ENCODE data around the gene SHISA7.
"Not testable (repeated sequence)": the region's sequence is repeated elsewhere in the genome, so short reads cannot be mapped to it uniquely, and the experiment has no call there.

Gene SHISA7

GRCh38 chr19:55408533-55408872, 34.6 kb downstream of the SHISA7 start:
- no peak for DNase-seq

GRCh38 chr19:55407800-55408532, 35.1 kb downstream of the SHISA7 start:
- DNase-seq, result peak; percentile 93 to 96

GRCh38 chr19:55407550-55407799, 35.6 kb downstream of the SHISA7 start, which contains the start of gene UBE2S:
Gene UBE2S, minus strand, starts transcription at chr19:55407788. Its CDS starts 199 bp downstream, at chr19:55407589.
- not testable (repeated sequence) for DNase-seq

GRCh38 chr19:55406826-55407549, 36.1 kb downstream of the SHISA7 start:
- DNase-seq, result peak in 1 of 2 donors; percentile 24

- no peak for DNase-seq
Observed at GRCh38 chr19:55406091-55406825, 36.8 kb downstream of the SHISA7 start.

GRCh38 chr19:55405638-55406037, 37.5 kb downstream of the SHISA7 start:
- no peak for DNase-seq

- DNase-seq, result no peak
Observed at GRCh38 chr19:55402509-55402908, 40.6 kb downstream of the SHISA7 start.

GRCh38 chr19:55401390-55401789, 41.7 kb downstream of the SHISA7 start:
- not testable (repeated sequence) for DNase-seq

- DNase-seq, result no peak
Observed at GRCh38 chr19:55400281-55401087, 42.6 kb downstream of the SHISA7 start.

- DNase-seq, result no peak
Observed at GRCh38 chr19:55398200-55398925, 44.7 kb downstream of the SHISA7 start.

- no peak for DNase-seq
Observed at GRCh38 chr19:55392820-55393761, 50.0 kb downstream of the SHISA7 start.

- DNase-seq, result no peak
Observed at GRCh38 chr19:55391702-55392615, 51.1 kb downstream of the SHISA7 start.

- DNase-seq, result no peak
Observed at GRCh38 chr19:55391191-55391670, 51.9 kb downstream of the SHISA7 start.

- DNase-seq, result no peak
Observed at GRCh38 chr19:55390461-55390880, 52.6 kb downstream of the SHISA7 start.

- DNase-seq, result no peak
Observed at GRCh38 chr19:55389386-55390317, 53.4 kb downstream of the SHISA7 start.

- DNase-seq, result no peak
Observed at GRCh38 chr19:55387736-55388497, 55.2 kb downstream of the SHISA7 start.

- DNase-seq, result peak in 1 of 2 donors; percentile 15
Observed at GRCh38 chr19:55386493-55386971, 56.6 kb downstream of the SHISA7 start.
